HG03064 (cell line): ENCODE results near the gene KIAA1671.

Source experiments
- ATAC-seq: cut with Tn5 transposase; IDR thresholded peaks from one replicate; pipeline ENCODE4 v1.9.1; 2021; ENCODE audit warnings: low read depth; ENCODE audit not compliant: unreplicated experiment

KIAA1671 gene

GRCh38 chr22:25061605-25062376, 109.3 kb downstream of the KIAA1671 start:
- no peak for ATAC-seq

- no peak for ATAC-seq
These were observed 110.0 kb downstream of the KIAA1671 start for GRCh38 chr22:25062386-25063085.

GRCh38 chr22:25064894-25065560, 112.5 kb downstream of the KIAA1671 start:
- ATAC-seq: no peak

- ATAC-seq: no peak
These were observed 114.4 kb downstream of the KIAA1671 start for GRCh38 chr22:25066861-25067435.

- no peak for ATAC-seq
These were observed 115.4 kb downstream of the KIAA1671 start for GRCh38 chr22:25067851-25068421.

GRCh38 chr22:25068707-25069106, 116.2 kb downstream of the KIAA1671 start:
- ATAC-seq: no peak

GRCh38 chr22:25069426-25069757, 116.9 kb downstream of the KIAA1671 start:
- ATAC-seq: no peak

GRCh38 chr22:25069758-25070481, 117.4 kb downstream of the KIAA1671 start:
- no peak for ATAC-seq

- no peak for ATAC-seq
These were observed 118.4 kb downstream of the KIAA1671 start for GRCh38 chr22:25070956-25071355.

- ATAC-seq: no peak
These were observed 119.2 kb downstream of the KIAA1671 start for GRCh38 chr22:25071720-25072119.

GRCh38 chr22:25072406-25072805, 119.9 kb downstream of the KIAA1671 start:
- no peak for ATAC-seq

- ATAC-seq: no peak
These were observed 123.8 kb downstream of the KIAA1671 start for GRCh38 chr22:25076336-25076735.

GRCh38 chr22:25077056-25077455, 124.5 kb downstream of the KIAA1671 start:
- no peak for ATAC-seq

- ATAC-seq: no peak
These were observed 125.4 kb downstream of the KIAA1671 start for GRCh38 chr22:25077964-25078363.

- ATAC-seq: no peak
These were observed 126.1 kb downstream of the KIAA1671 start for GRCh38 chr22:25078591-25078990.

GRCh38 chr22:25080855-25081254, 128.3 kb downstream of the KIAA1671 start:
- no peak for ATAC-seq

- ATAC-seq: no peak
These were observed 128.9 kb downstream of the KIAA1671 start for GRCh38 chr22:25081409-25081824.

- no peak for ATAC-seq
These were observed 129.6 kb downstream of the KIAA1671 start for GRCh38 chr22:25082096-25082495.

GRCh38 chr22:25083056-25083806, 130.7 kb downstream of the KIAA1671 start:
- ATAC-seq: no peak

- ATAC-seq: no peak
These were observed 131.3 kb downstream of the KIAA1671 start for GRCh38 chr22:25083807-25084200.
